Colonic mucosa (tissue), 4 donors: ENCODE measurements around the gene ISM1. TPM values are rescaled to one million over a fixed set of nuclear protein-coding genes. Genes with fewer than 3 reads are reported as not detected.

Source experiments
- DNase-seq: peaks from one replicate; pipeline ENCODE4 v3.0.0-alpha.2; 2020
- H3K27ac ChIP-seq: fragments of 200-600 bp; one replicate; pipeline ENCODE4 v1.8.0; 2021
- H3K27me3 ChIP-seq: fragments of 200-600 bp; one replicate; pipeline ENCODE4 v1.8.0; 2021
- H3K36me3 ChIP-seq: fragments of 200-600 bp; one replicate; pipeline ENCODE4 v1.8.0; 2021
- H3K4me1 ChIP-seq: fragments of 200-600 bp; one replicate; pipeline ENCODE4 v1.8.0; 2021; ENCODE audit warnings: mild to moderate bottlenecking
- H3K4me3 ChIP-seq: fragments of 200-600 bp; one replicate; pipeline ENCODE4 v1.8.0; 2021
- H3K9ac ChIP-seq, 2 donors: one replicate each; pipeline ENCODE4 v1.7.0; 2013; ENCODE audit warnings: control low read depth in 2 of 2, low read depth in 2 of 2, low read length in 2 of 2
- H3K9me3 ChIP-seq: fragments of 200-600 bp; one replicate; pipeline ENCODE4 v1.8.0; 2021
- CTCF ChIP-seq: fragments of 200-600 bp; IDR thresholded peaks from one replicate; pipeline ENCODE4 v1.8.0; 2022; ENCODE audit warnings: antibody characterized with exemption, mild to moderate bottlenecking
- intact Hi-C: fragments of 100-400 bp; cut with DNase I; formaldehyde crosslinking; loops from one replicate; pipeline ENCODE4 v1.14.1; 2022
- total RNA-seq, 2 donors: library from RNA; stranded (reverse); fragmentation: NEBNext Ultra II Directional in 1 of 2; extraction: Animal tissue kit (Norgen Biotek cat#: 25700) in 1 of 2; gene quantifications; one replicate each; pipeline ENCODE4 v1.2.1, GENCODE V29; 2021
- donor health status: healthy.
- donor health status: DM: no; HTN: no; CAD: no.
- donor health status: DM: no; HTN: no; CAD: no.

ISM1 gene
- under 1 TPM in 1 of 2 donors, not detected in 1; 0.42 TPM for total RNA-seq

GRCh38 chr20:13220904-13221297 lies at the start of gene ISM1:
Gene ISM1 (plus strand): TSS chr20:13221274. CDS start chr20:13221777, 503 bp downstream.
- intact Hi-C loops, result no loop called here
- H3K27ac ChIP-seq, result no peak within 1 kb of the TSS
- H3K9ac ChIP-seq, result peak within 1 kb of the TSS in 1 of 2 donors; percentile 35

GRCh38 chr20:13173201-13173600 lies 47.9 kb upstream of the ISM1 start:
- TF ChIP-seq CTCF, result no peak

More at GRCh38 chr20:13220904-13221297, at the start of gene ISM1:
- Histone ChIP-seq H3K4me1 (peaks cover 7% of the 10 kb centered on the region), H3K27me3 (peaks cover 38% of the 10 kb centered on the region), H3K36me3 (no peaks in the 10 kb centered on the region), H3K4me3 (peak within 1 kb of the TSS; percentile 35), H3K9me3 (no peaks in the 10 kb centered on the region)
- TF ChIP-seq CTCF, result no peak
- DNase-seq, result no peak

GRCh38 chr20:13174402-13174801 lies 46.7 kb upstream of the ISM1 start:
- TF ChIP-seq CTCF, result no peak
- Histone ChIP-seq H3K36me3 (no peaks in the 10 kb centered on the region), H3K4me1 (no peaks in the 10 kb centered on the region), H3K9me3 (no peaks in the 10 kb centered on the region), H3K27ac (no peak overlapping the region), H3K27me3 (no peaks in the 10 kb centered on the region), H3K9ac (no peak overlapping the region), H3K4me3 (no peak overlapping the region)
- no peak for DNase-seq
- intact Hi-C loops, result no loop called here

More at GRCh38 chr20:13173201-13173600, 47.9 kb upstream of the ISM1 start:
- no peak overlapping the region for H3K27ac ChIP-seq
- intact Hi-C loops, result no loop called here
- no peak overlapping the region for H3K4me3 ChIP-seq
- DNase-seq, result no peak
- H3K9me3 ChIP-seq, result no peaks in the 10 kb centered on the region
- no peak overlapping the region for H3K9ac ChIP-seq
- no peaks in the 10 kb centered on the region for H3K4me1 ChIP-seq
- no peaks in the 10 kb centered on the region for H3K27me3 ChIP-seq
- H3K36me3 ChIP-seq, result no peaks in the 10 kb centered on the region

- intact Hi-C loops, result no loop called here
- no peak for TF ChIP-seq CTCF
- H3K27me3 ChIP-seq, result no peaks in the 10 kb centered on the region
- H3K27ac ChIP-seq, result no peak overlapping the region
- no peak for DNase-seq
- no peaks in the 10 kb centered on the region for H3K9me3 ChIP-seq
- no peak overlapping the region for H3K9ac ChIP-seq
- H3K4me1 ChIP-seq, result no peaks in the 10 kb centered on the region
- H3K36me3 ChIP-seq, result no peaks in the 10 kb centered on the region
- no peak overlapping the region for H3K4me3 ChIP-seq
Measured at GRCh38 chr20:13180986-13181889, 39.8 kb upstream of the ISM1 start.

DNA sequence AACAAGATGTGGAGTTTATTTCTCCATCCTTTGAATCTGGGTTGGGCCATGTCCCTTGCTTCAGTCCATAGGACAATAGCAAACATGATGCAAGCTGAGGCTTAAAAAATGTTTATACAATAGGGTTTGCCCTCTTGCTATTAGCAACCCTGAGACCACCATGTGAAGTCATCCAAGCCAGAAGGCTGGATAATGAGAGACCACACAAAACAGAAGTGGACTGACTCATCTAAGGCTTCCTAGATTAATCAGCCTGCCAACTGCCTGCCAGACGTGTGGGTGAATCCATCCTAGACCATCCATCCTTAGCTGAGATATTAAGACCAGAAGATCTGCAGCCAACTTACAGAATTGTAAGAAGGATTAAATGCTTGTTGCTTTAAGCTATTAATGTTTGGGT lies 38.1 kb upstream of the ISM1 start:
- Histone ChIP-seq H3K9ac (no peak overlapping the region), H3K36me3 (no peaks in the 10 kb centered on the region), H3K27me3 (no peaks in the 10 kb centered on the region), H3K4me3 (no peak overlapping the region), H3K4me1 (no peaks in the 10 kb centered on the region), H3K27ac (no peak overlapping the region), H3K9me3 (no peaks in the 10 kb centered on the region)
- intact Hi-C loops, result no loop called here
- TF ChIP-seq CTCF, result no peak
- DNase-seq, result no peak
